K562 treated with DMSO at 1 percent for 24 hours (cell line): ENCODE data around the gene CERS1. TPM values are rescaled to one million over a fixed set of nuclear protein-coding genes. Genes with fewer than 3 reads are reported as not detected.

ENCODE experiments used
- total RNA-seq: library from RNA; unstranded; fragments of 300-600 nt; gene quantifications from 2 replicates; pipeline ENCODE4 v1.2.3, GENCODE V29; 2022; ENCODE audit warnings: low read depth; ENCODE audit not compliant: insufficient read depth

The CERS1 gene
- total RNA-seq = 0.93 and 1.1 TPM in 2 replicates

GRCh38 chr19:18895824-18896341, at the start of gene CERS1:
Gene CERS1 (minus strand): TSS chr19:18896158. CDS start chr19:18896072, 86 bp downstream.

GRCh38 chr19:18940769-18941627, 45.0 kb upstream of the CERS1 start, which contains the start of gene HOMER3:
Gene HOMER3 (minus strand): TSS chr19:18941217. CDS start chr19:18938982, 2,235 bp downstream.

GRCh38 chr19:18919086-18919899, 23.3 kb upstream of the CERS1 start, which contains the start of the genes COPE and DDX49:
Gene COPE (minus strand): TSS chr19:18919387. CDS start chr19:18919348, 39 bp downstream.
Gene DDX49 (plus strand): TSS chr19:18919715. CDS start chr19:18919742, 27 bp downstream.

GRCh38 chr19:18831524-18832305, 64.2 kb downstream of the CERS1 start, which contains the start of gene UPF1:
Gene UPF1 (plus strand): TSS chr19:18831959. CDS start chr19:18832210, 251 bp downstream.

Other genes starting within 250 kb of the CERS1 start
- 19.0 and 23.5 TPM in 2 replicates for gene CRTC1, start 212.5 kb downstream of the CERS1 start, total RNA-seq
- not detected in 2 replicates for gene COMP, start 104.9 kb downstream of the CERS1 start, total RNA-seq
- gene UPF1, start 64.2 kb downstream of the CERS1 start, total RNA-seq = 80.1 and 81.7 TPM in 2 replicates
- gene COPE, start 23.2 kb upstream of the CERS1 start, total RNA-seq = 511 and 581 TPM in 2 replicates
- gene DDX49, start 23.6 kb upstream of the CERS1 start, total RNA-seq = 91.7 and 115 TPM in 2 replicates
- gene HOMER3, start 45.1 kb upstream of the CERS1 start, total RNA-seq = 12.2 and 13.3 TPM in 2 replicates
- gene SUGP2, start 137.4 kb upstream of the CERS1 start, total RNA-seq = 57.3 and 58.9 TPM in 2 replicates
- 33.1 and 37.5 TPM in 2 replicates for gene ARMC6, start 137.4 kb upstream of the CERS1 start, total RNA-seq
- gene SLC25A42, start 167.8 kb upstream of the CERS1 start, total RNA-seq = 39.2 and 46.6 TPM in 2 replicates
- 60.1 and 60.9 TPM in 2 replicates for gene TMEM161A, start 242.3 kb upstream of the CERS1 start, total RNA-seq